Head of caudate nucleus (tissue), 42 donors: Measurements from ENCODE around the gene ARHGAP5.

ENCODE experiments used
- DNase-seq, 42 donors: peaks; one replicate each; pipeline versions ENCODE4 v3.0.0 to v3.0.0-alpha.2; 2020 to 2021; ENCODE audit warnings: mixed read lengths in 7 of 42
- intact Hi-C: fragments of 100-400 bp; cut with DNase I; formaldehyde crosslinking; loops from one replicate; pipeline ENCODE4 v1.15.0; 2022

ARHGAP5 gene

DNA sequence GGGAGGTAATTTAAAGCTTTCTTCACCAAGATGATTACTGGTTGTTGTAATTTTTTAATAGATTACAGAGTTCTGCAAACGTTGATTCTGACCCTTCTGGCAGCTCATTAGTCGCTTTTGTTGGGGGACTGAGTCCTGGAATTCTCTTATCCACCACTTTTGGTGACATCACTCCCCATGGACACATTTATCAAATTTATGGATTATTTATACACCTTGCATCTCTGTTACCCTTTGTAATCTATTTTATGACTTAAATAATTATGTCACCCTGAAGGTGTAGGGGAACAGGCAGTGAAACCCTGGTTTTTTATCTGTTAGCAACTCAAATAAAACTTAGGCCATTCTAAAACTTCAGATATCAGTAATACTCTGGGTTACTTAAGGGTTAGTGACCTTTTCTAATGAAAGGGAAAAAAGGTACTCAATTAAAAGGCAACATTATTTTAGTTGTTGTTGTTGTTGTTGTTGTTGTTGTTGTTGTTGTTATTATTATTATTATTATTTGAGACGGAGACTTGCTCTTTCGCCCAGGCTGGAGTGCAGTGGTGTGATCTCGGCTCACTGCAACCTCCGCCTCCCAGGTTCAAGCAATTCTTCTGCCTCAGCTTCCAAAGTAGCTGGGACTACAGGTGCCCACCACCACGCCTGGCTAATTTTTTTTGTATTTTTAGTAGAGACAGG lies 65.8 kb downstream of the ARHGAP5 start:
- DNase-seq: no peak

DNA sequence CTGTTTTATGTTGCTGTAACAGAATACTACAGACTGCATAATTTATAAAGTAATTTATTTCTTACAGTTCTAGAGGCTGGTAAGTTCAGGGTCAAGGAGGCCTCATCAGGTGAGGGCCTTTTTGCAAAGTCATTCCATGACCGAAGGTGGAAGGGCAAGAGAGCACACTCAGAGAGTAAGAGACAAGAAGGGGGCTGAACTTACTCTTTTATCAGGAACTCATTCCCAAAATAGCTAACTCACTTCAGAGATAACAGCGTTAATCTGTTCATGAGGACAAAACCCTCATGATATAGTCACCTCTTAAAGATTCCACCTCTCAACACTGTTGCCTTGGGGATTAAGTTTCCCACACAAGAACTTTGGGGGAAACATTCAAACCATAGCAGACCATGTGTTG lies 73.3 kb downstream of the ARHGAP5 start:
- DNase-seq: no peak
- intact Hi-C loops: no loop called here

More for the DNA sequence above, 65.8 kb downstream of the ARHGAP5 start:
- intact Hi-C loops: no loop called here

DNA sequence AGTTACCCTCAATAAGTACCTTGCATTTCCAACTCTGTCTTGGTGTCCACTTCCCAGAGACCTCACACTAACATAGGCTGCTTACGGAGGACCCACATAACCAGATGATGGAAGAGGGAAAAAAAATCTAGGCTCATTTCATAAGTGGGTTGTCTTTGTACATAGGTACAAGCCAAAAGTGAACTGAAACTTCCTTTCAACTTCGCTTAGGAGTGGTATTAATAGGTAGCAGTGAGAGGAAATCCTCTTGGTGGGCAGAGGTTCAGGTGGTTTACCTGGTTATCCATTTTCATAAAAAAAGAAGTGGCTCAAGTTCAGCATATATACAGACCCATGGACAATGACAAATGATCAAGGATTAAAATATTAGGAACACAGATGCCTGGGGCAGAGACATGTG lies 88.9 kb downstream of the ARHGAP5 start:
- intact Hi-C loops: no loop called here
- no peak for DNase-seq

DNA sequence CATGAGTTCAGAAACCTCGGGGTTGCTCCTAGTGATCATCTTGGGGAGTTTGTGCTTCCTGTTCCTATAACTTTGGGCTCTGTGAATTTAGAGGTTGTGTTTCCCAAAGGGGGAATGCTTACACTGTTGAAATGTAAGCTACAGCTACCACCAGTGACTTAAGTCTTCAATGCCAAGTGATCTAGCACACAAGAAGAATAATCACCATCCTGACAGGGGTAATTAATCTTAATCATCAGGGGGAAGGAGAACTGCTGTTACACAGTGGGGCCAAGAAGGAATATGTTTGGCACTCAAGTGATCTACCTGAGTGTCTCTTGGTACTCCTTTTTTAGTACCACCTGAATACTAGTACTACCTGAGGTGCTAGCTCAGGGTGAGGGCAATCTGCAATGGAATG lies 89.8 kb downstream of the ARHGAP5 start:
- intact Hi-C loops: no loop called here
- DNase-seq: no peak

DNA sequence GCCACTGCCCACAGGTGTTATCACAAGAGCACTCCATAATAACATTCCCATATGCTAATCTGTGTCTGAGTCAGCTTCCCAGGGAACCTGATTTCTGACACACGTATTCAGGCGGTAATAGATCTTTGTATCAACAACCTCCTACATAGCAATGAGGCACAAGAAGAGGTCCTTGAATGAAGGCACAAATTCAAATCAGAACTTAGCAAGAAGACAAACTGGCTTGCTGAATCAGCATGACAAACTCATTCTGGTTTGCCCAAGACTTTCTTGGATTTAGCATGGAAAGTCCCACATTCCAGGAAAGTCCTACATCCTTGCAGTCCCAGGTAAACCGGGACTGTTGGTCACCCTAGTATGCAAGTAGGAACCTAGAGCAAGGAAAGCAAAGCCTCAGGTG lies 90.8 kb downstream of the ARHGAP5 start:
- intact Hi-C loops: no loop called here
- DNase-seq: peak in 12 of 42 donors; percentile 2 to 56 (median 24)

DNA sequence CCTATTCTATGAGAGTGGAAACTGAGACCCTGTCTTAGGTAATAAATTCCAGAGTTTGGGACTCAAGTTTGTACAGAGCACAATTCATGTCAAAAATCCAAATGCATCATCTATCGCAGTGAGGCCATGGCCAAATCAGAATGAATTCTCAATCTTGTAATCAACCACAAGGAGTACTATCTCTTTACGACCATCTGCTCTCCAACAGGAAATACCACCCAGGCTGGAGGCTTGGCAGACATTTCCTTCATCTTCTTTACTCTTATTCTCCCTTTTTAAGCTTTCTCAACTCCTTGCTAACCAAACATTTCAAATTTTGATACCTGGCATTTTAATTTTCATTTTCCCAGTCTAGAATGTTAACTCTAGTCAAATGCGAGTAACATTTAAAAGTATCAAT lies 92.1 kb downstream of the ARHGAP5 start:
- no peak for DNase-seq
- intact Hi-C loops: no loop called here

DNA sequence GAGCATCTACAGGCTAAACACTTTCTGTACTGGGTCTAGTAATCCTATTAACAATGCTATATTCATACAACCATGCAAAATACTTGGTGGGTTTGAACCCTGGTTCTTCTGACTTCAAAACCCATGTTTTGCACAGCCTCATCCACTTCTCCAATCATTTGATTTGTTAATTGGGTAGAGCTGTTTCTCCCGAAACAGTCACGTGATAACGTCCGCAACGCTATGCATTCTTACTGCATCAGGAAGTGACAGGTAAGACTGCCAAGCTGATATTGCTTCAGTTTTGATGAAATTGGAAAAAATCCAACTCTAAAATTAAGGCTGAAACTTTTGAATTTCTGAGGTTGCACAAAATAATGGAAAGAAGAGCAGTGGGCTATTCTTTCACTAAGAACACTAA lies 94.4 kb downstream of the ARHGAP5 start:
- intact Hi-C loops: no loop called here
- DNase-seq: no peak

DNA sequence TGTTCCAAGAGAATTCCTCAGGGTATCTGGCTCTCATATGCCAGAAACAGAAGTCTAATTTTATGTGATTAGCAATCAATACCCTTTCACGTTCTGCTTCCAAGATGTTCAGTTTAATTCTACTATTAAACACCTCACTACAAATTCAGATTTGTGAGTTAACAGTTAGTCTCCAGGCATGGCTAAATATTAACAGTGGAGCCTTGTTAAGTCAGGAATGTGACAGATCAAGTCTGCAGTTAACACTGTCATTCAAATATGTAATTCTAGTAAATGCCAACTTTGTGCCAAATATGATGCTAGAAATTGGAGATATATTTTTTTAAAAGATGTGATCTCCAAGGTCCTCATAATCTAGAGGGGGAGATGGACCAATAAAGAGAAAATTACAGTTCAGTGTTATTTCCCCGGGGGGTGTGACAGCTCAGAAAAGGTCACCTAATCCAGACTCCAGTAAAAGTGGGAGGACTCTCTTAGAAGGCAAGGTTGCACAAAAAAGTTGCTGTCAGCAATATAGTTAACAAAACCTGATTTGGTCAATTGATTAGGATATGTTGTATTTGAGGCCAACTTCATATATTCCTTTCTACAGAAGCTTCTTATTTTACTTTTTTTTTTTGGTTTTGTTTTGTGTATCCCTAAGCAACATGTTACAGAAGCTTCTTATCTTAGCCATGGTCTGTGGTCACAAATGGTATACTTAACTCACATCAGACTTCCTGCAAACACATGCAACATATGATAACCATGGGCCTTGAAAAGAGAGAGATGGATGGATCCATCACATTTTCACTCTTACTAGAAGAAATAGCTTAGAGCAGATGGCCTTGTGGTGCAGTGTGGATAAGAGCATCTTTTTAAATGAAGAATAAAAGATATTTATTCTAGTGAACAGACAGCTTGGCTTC lies 106.3 kb downstream of the ARHGAP5 start:
- no peak for DNase-seq
- intact Hi-C loops: no loop called here

DNA sequence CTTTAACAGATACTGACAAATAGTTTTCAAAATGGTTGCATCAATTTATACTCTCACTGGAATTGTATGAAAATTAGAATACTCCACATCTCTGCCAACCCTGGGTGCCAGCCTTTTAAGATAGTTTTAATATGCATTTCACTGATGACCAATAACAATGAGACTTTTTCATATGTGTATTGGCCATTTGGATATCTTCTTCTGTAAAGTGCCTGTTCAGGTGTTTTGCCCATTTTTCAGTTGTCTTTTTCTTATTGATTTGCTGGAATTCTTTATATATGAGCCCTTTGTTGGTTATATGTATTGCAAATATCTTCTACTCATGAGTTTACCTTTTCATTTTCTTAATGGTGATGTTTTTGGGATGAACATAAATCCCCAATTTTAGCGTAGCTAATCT lies 108.0 kb downstream of the ARHGAP5 start:
- intact Hi-C loops: no loop called here

DNA sequence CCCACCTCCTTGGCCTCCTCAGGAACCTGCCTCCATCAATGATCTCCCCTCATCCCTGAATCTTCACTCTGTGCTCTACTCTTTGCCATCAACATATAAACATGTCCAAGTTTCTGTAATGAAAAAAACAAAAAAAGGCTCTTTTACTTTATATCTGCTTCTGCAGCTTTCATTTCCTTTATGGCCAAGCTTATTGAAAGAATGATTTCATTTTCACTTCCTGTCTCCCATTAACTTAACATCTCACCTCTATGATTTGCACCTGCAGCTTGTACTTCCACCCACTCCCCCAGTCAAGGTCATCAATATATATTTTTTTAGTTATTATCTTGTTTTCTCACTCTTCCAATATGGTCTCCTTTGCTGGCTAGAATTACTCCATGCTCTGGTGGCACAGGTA lies 109.1 kb downstream of the ARHGAP5 start:
- DNase-seq: no peak
- intact Hi-C loops: no loop called here

More for the DNA sequence above, 108.0 kb downstream of the ARHGAP5 start:
- no peak for DNase-seq

DNA sequence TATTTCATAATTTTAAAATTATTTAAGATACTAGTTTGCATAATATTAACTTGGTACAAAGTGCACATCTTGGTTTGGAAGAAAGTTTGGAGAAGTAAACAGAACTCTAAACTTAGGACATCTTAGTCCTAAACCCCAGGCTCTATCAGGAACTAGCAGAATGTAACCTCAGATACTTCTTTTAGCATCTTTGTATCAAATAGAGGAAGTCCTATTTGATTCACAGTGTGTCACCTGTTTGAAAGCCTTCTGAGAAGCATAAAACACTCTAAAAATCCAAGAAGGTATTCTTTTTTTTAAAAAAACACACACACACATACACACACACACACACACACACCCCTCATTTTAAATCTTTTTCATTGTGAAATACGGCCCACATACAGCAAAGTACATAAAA lies 112.7 kb downstream of the ARHGAP5 start:
- no peak for DNase-seq
- intact Hi-C loops: no loop called here

DNA sequence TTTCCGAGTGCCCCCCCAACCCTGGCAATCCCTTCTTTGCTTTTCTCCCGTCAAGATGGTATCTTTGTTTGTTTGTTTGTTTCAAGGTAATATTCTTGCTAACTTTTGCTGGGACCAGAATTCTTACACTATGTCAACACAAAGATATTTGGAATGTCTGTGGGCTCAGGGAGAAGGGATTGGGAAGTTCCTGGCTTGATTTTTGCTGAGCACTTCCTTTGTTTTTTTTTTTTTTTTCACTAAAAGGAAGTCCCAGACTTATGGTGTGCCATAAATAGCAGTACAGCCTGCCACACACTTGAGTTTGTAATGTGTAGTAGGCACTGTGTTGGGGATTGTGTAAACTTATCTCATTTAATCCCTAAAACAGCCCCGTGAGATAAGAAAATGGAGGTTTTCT lies 113.6 kb downstream of the ARHGAP5 start:
- intact Hi-C loops: no loop called here
- DNase-seq: no peak

DNA sequence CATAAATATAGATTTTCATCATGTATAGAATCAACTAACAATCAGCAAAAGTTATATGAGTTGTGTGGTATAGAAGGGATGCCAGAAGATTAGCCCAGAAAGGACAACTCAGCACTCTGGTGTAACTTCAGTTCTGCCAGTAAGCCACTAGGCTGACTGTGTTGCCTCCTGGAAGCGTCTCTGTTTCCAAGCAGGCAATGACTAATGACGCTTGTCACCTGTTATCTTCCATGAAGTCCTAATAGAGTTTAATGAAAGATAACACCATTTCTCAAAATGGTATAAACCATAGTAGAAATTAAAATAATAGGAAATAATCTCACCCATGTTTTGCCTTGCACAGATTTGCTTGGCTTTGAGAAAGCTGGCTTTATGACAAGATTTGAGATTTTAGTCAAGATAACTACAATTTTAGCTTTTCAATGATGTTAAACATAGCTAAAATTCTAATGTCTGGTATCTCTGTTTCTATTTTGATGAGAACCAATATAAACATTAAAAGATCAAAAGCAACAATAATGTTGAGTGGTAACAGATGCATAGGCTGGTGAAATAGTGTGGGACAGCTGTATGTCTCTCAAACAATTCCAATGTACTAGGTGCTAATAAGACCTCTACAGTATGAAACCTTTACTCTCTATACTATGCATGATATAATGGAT lies 115.7 kb downstream of the ARHGAP5 start:
- DNase-seq: no peak
- intact Hi-C loops: no loop called here

DNA sequence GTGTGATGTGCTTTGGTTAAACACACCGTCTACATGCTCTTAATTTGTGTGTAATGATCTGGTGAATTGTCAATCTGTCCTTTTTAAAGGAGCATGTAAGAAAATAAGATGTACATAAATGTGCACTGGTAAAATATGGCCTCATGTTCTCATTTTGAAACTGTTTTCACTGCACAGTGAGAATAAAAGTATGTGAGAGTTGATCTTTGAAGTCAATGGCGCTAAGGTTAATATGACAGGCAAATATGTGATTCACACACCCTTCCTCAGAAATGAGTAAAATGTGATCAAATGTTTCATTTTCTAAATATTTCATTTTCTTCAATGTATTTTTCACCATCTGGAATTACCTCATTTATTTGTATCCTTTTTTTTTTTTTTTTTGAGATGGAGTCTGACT lies 116.4 kb downstream of the ARHGAP5 start:
- intact Hi-C loops: no loop called here
- DNase-seq: no peak

DNA sequence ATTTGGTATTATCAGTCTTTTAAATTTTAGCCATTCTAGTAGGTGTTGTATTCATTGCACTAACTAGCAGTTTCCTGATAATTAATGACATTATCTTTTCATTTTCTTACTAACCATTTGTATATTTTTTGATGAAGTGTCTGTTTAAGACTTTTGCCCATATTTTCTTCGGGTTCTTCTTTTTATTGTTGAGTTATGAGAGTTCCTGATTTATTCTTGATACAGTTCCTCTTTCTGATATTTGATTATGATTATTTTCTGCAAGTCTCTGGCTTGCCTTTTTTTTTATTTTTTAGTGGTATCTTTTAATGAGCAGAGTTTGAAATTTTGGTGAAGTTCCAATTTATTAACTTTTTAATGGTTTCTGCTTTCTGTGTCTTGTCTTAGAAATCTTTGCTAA lies 118.5 kb downstream of the ARHGAP5 start:
- intact Hi-C loops: no loop called here
- DNase-seq: no peak

DNA sequence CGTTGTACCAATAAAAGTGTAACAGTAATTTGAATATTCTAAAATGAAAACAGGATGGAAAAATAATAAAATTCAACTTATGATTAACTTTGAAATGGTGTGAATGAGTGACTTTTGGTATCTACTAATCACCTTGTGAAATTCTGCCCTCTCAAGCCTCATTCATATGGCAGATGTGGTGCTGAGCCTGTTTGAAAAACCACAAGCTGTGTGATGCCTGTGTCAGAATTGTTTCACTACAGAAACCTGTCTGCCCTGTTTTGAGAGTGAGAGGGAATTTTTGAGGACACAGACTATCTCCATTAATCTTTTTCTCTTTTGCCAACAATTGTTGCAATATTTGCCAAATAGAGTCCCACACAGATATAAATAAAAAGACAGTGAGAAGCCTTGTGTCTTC lies 120.8 kb downstream of the ARHGAP5 start:
- DNase-seq: no peak
- intact Hi-C loops: no loop called here

DNA sequence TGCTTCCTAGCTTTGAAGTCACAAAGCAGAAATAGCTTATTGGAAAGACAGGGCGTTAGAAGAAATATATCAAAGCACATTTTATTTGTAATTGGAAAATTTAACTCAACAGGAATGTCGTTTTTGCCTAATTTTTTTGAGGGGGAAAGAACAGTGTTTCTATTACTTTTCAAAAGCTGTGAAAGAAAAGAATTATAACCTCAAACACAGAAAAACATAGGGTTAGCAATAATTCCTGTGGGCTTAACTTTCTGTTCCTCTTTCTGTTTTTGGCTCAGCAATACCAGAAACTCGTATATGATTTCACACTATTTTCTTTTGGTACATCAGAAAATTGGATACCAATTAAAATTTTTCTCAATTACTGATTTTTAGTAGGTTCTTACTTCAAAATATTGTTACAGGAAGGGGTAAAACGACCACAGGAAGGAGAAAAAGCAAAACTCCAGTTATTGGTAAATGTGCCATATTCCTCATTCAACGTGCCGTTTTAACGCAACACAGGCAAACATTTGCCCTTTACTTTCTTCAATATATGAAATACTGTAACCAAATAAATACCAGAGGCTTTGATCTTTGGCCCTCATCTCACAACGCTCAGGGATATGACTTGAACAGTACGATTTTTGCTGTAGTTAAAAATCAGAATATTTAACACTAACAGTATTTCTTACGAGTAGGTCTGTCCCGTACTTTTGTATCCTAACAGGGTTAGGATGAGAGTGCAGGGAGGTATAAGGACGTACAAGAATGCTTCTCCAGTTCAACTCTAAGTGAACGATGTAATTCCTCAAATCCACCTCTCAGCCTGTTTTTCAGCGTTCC lies 123.5 kb downstream of the ARHGAP5 start:
- DNase-seq: no peak
- intact Hi-C loops: loop anchor here (5.0 kb wide), 1 partner anchor 123 kb away; the partner anchor contains the start of gene ARHGAP5

DNA sequence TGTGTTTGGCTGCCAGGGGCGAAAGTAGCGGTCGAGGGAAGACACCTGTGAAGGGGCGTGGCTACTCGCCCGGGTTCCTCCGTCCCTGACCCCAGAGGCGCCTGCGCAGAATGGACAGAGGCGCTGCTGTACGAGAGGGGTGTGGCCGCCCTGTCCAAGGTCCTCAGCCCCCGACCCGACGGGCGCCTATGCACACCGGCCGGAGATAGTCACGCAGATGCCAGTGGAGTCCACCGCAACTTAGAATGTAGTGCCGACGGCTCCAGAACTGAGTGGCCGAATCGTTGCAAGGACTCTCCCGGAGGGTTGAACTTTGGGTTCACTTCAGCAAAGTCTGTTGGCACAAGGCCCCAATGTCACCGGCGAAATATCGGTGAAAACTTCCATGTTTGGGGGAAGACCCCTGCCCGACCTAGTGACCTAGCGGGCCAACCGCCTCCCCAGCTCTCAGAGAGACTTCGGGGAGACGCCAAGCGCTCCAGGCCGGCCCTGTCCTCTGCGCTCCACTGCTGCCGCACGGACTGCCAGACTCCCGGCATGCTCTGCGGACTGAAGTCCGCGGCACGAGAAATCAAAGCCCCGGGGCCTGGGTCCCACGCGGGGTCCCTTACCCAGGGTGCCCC lies 124.2 kb downstream of the ARHGAP5 start:
- intact Hi-C loops: loop anchor here (5.0 kb wide), 1 partner anchor 124 kb away; the partner anchor contains the start of gene ARHGAP5
- peak; percentile 61 to 91 (median 84) for DNase-seq
